GM23338 (cell line): ENCODE measurements around the gene MPDU1. TPM values are rescaled to one million over a fixed set of nuclear protein-coding genes. Genes with fewer than 3 reads are reported as not detected.

Source experiments
- ATAC-seq: fragments of 200-7000 bp; cut with Tn5 transposase; 3 replicates; pipeline ENCODE4 v1.9.1; 2020
- DNase-seq: peaks from one replicate; pipeline ENCODE4 v3.0.0-alpha.2; 2015; ENCODE audit warnings: low spot score
- H2AFZ ChIP-seq: fragments of 200-600 bp; sonication (generic); 2 replicates; pipeline ENCODE4 v1.8.0; 2016; ENCODE audit warnings: antibody characterized with exemption, mild to moderate bottlenecking, moderate library complexity
- H3F3A ChIP-seq: fragments of 200-600 bp; sonication (generic); replicated peaks from 2 replicates; pipeline ENCODE4 v1.8.0; 2017; ENCODE audit warnings: antibody characterized with exemption, mixed run types, low read depth
- H3K27ac ChIP-seq: fragments of 200-600 bp; sonication (generic); 2 replicates; pipeline ENCODE4 v1.6.1; 2016; ENCODE audit warnings: low read depth
- H3K27me3 ChIP-seq: fragments of 200-600 bp; sonication (generic); 2 replicates; pipeline ENCODE4 v1.8.0; 2016; ENCODE audit warnings: mild to moderate bottlenecking, mixed run types, moderate library complexity; ENCODE audit not compliant: insufficient read depth
- H3K36me3 ChIP-seq: fragments of 200-600 bp; sonication (generic); 2 replicates; pipeline ENCODE4 v1.8.0; 2016; ENCODE audit warnings: mild to moderate bottlenecking; ENCODE audit not compliant: insufficient read depth
- H3K4me1 ChIP-seq: fragments of 200-600 bp; sonication (generic); 2 replicates; pipeline ENCODE4 v1.8.0; 2016; ENCODE audit warnings: mild to moderate bottlenecking, moderate library complexity; ENCODE audit not compliant: insufficient read depth
- H3K4me2 ChIP-seq: fragments of 200-600 bp; sonication (generic); 2 replicates; pipeline ENCODE4 v1.7.1; 2017; ENCODE audit warnings: mixed run types
- H3K4me3 ChIP-seq: fragments of 200-600 bp; sonication (generic); 2 replicates; pipeline ENCODE4 v1.6.1; 2016; ENCODE audit warnings: mixed run types
- H3K79me2 ChIP-seq: fragments of 200-600 bp; sonication (generic); replicated peaks from 2 replicates; pipeline ENCODE4 v1.8.0; 2017; ENCODE audit warnings: mild to moderate bottlenecking; ENCODE audit not compliant: insufficient read depth
- H3K9me2 ChIP-seq: fragments of 200-600 bp; sonication (generic); 2 replicates; pipeline ENCODE4 v1.8.0; 2017; ENCODE audit not compliant: insufficient read depth
- H4K20me1 ChIP-seq: fragments of 200-600 bp; sonication (generic); replicated peaks from 2 replicates; pipeline ENCODE4 v1.8.0; 2017; ENCODE audit warnings: mild to moderate bottlenecking; ENCODE audit not compliant: insufficient read depth
- H3K27ac Mint-ChIP-seq: 2 replicates; pipeline ENCODE4 v1.8.0; 2020; ENCODE audit warnings: inconsistent platforms, mild to moderate bottlenecking, moderate library complexity, mixed read lengths
- H3K27me3 Mint-ChIP-seq: 3 replicates; pipeline ENCODE4 v1.8.0; 2022; ENCODE audit warnings: low read depth, mild to moderate bottlenecking, moderate library complexity, mixed read lengths, inconsistent platforms; ENCODE audit not compliant: insufficient read depth, poor library complexity
- H3K36me3 Mint-ChIP-seq: 3 replicates; pipeline ENCODE4 v1.8.0; 2021; ENCODE audit warnings: low read depth, mild to moderate bottlenecking, inconsistent platforms, moderate library complexity, mixed read lengths
- H3K4me1 Mint-ChIP-seq: 3 replicates; pipeline ENCODE4 v1.8.0; 2020; ENCODE audit warnings: mild to moderate bottlenecking, inconsistent platforms, mixed read lengths
- H3K4me3 Mint-ChIP-seq: 3 replicates; pipeline ENCODE4 v1.8.0; 2021; ENCODE audit warnings: moderate library complexity, mild to moderate bottlenecking, inconsistent platforms, mixed read lengths
- H3K9me3 Mint-ChIP-seq: 3 replicates; pipeline ENCODE4 v1.8.0; 2020; ENCODE audit warnings: moderate library complexity, mild to moderate bottlenecking, inconsistent platforms, mixed read lengths
- CREB1 ChIP-seq: fragments of 250-450 bp; sonication (Bioruptor Pico); IDR thresholded peaks from 2 replicates; pipeline ENCODE4 v1.5.0; 2020; ENCODE audit warnings: low read depth, mild to moderate bottlenecking, moderate library complexity
- CTCF ChIP-seq, 2 experiments: fragments of 200-600 bp in 1 of 2; sonication (generic) in 1 of 2; conservative IDR thresholded peaks; 2 replicates each; pipeline versions ENCODE4 v1.5.1 to v1.6.1; 2016 to 2017; ENCODE audit warnings: antibody characterized with exemption in 2 of 2, low read depth in 2 of 2, mild to moderate bottlenecking in 2 of 2, moderate library complexity in 1 of 2
- ETS1 ChIP-seq: IDR thresholded peaks from 2 replicates; pipeline ENCODE4 v1.6.1; 2016; ENCODE audit warnings: antibody characterized with exemption
- EZH2 ChIP-seq: fragments of 200-600 bp; sonication (generic); IDR thresholded peaks from one replicate; pipeline ENCODE4 v1.8.0; 2017; ENCODE audit warnings: antibody characterized with exemption, mild to moderate bottlenecking, low read depth; ENCODE audit not compliant: unreplicated experiment
- EZH2phosphoT487 ChIP-seq: fragments of 200-600 bp; sonication (generic); IDR thresholded peaks from one replicate; pipeline ENCODE4 v1.8.1; 2018; ENCODE audit warnings: antibody characterized with exemption; ENCODE audit not compliant: unreplicated experiment
- JUNB ChIP-seq: IDR thresholded peaks from one replicate; pipeline ENCODE4 v1.6.1; 2016; ENCODE audit warnings: antibody characterized with exemption; ENCODE audit not compliant: unreplicated experiment
- NANOG ChIP-seq: IDR thresholded peaks from 2 replicates; pipeline ENCODE4 v1.6.1; 2016; ENCODE audit warnings: antibody characterized with exemption, borderline replicate concordance
- POLR2AphosphoS5 ChIP-seq: IDR thresholded peaks from 2 replicates; pipeline ENCODE4 v1.6.1; 2016; ENCODE audit warnings: antibody characterized with exemption, low read depth
- STAT1 ChIP-seq: IDR thresholded peaks from one replicate; pipeline ENCODE4 v1.6.1; 2016; ENCODE audit warnings: antibody characterized with exemption; ENCODE audit not compliant: unreplicated experiment
- ZNF114 ChIP-seq: fragments of 250-450 bp; sonication (Bioruptor Pico); IDR thresholded peaks from 2 replicates; pipeline ENCODE4 v1.5.0; 2020; ENCODE audit warnings: mild to moderate bottlenecking, moderate library complexity
- ZNF331 ChIP-seq: fragments of 250-450 bp; sonication (Bioruptor Pico); IDR thresholded peaks from 2 replicates; pipeline ENCODE4 v1.5.0; 2020; ENCODE audit warnings: low read depth, mild to moderate bottlenecking, moderate library complexity
- ZNF462 ChIP-seq: fragments of 250-450 bp; sonication (Bioruptor Pico); IDR thresholded peaks from 2 replicates; pipeline ENCODE4 v1.5.0; 2020; ENCODE audit warnings: mild to moderate bottlenecking, moderate library complexity
- polyA plus RNA-seq: library from polyadenylated mRNA; unstranded; fragments of >200 nt; fragmentation: Nextera tagmentation; extraction: Ambion mirVana; gene quantifications from 2 replicates; pipeline ENCODE4 v1.2.1, GENCODE V29; 2016
- total RNA-seq: library from RNA; depleted of rRNA; stranded (reverse); fragments of >200 nt; shearing (Covaris generic); gene quantifications from 2 replicates; pipeline ENCODE4 v1.2.3, GENCODE V29; 2014
- TF ChIP-seq, protein P1 (sequence below): IDR thresholded peaks from one replicate; pipeline ENCODE4 v1.6.1; 2018; ENCODE audit warnings: antibody characterized with exemption; ENCODE audit not compliant: unreplicated experiment

MPDU1 gene
- total and polyA plus RNA-seq, 2 experiments from 2014 or later: 65.1 to 216 TPM

GRCh38 chr17:7544911-7545310 is 38.7 kb upstream of the MPDU1 start:
- no peak overlapping the region for H3K27ac Mint-ChIP-seq
- Histone ChIP-seq H3K79me2 (no peaks in the 10 kb centered on the region), H4K20me1 (no peaks in the 10 kb centered on the region), H3K4me3 (no peak overlapping the region), H2AFZ (no peak overlapping the region), H3K27me3 (peaks cover 13% of the 10 kb centered on the region), H3K4me2 (no peak overlapping the region), H3F3A (peaks cover 11% of the 10 kb centered on the region), H3K27ac (no peak overlapping the region), H3K9me2 (no peaks in the 10 kb centered on the region), H3K4me1 (peaks cover 5% of the 10 kb centered on the region; the same call in 1 of the 2 replicates), H3K36me3 (no peaks in the 10 kb centered on the region)
- no peak for DNase-seq
- no peak for ATAC-seq
- peaks cover 6% of the 10 kb centered on the region; the same call in 1 of the 3 replicates for H3K4me1 Mint-ChIP-seq
- TF ChIP-seq POLR2AphosphoS5 (no peak), ZNF462 (CRISPR knock-in tag) (no peak), ETS1 (no peak), ZNF331 (no peak), NANOG (no peak), JUNB (no peak), CTCF (conservative IDR thresholded peaks at IDR 0.05; ENCODE audit: low read depth in 2 of 2) (no peak), STAT1 (no peak), EZH2phosphoT487 (no peak), ZNF114 (CRISPR knock-in tag) (no peak), CREB1 (CRISPR knock-in tag) (no peak), EZH2 (no peak)
- TF ChIP-seq, protein P1, sequence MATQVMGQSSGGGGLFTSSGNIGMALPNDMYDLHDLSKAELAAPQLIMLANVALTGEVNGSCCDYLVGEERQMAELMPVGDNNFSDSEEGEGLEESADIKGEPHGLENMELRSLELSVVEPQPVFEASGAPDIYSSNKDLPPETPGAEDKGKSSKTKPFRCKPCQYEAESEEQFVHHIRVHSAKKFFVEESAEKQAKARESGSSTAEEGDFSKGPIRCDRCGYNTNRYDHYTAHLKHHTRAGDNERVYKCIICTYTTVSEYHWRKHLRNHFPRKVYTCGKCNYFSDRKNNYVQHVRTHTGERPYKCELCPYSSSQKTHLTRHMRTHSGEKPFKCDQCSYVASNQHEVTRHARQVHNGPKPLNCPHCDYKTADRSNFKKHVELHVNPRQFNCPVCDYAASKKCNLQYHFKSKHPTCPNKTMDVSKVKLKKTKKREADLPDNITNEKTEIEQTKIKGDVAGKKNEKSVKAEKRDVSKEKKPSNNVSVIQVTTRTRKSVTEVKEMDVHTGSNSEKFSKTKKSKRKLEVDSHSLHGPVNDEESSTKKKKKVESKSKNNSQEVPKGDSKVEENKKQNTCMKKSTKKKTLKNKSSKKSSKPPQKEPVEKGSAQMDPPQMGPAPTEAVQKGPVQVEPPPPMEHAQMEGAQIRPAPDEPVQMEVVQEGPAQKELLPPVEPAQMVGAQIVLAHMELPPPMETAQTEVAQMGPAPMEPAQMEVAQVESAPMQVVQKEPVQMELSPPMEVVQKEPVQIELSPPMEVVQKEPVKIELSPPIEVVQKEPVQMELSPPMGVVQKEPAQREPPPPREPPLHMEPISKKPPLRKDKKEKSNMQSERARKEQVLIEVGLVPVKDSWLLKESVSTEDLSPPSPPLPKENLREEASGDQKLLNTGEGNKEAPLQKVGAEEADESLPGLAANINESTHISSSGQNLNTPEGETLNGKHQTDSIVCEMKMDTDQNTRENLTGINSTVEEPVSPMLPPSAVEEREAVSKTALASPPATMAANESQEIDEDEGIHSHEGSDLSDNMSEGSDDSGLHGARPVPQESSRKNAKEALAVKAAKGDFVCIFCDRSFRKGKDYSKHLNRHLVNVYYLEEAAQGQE: no peak
- H3K4me3 Mint-ChIP-seq: no peak overlapping the region
- H3K9me3 Mint-ChIP-seq: no peaks in the 10 kb centered on the region
- H3K27me3 Mint-ChIP-seq: peaks cover 13% of the 10 kb centered on the region
- no peaks in the 10 kb centered on the region for H3K36me3 Mint-ChIP-seq
